Measurements from ENCODE around the gene SPATC1L.
A peak's percentile ranks its signal among the peaks of the same experiment; 100 is the strongest.

Gene SPATC1L

DNA sequence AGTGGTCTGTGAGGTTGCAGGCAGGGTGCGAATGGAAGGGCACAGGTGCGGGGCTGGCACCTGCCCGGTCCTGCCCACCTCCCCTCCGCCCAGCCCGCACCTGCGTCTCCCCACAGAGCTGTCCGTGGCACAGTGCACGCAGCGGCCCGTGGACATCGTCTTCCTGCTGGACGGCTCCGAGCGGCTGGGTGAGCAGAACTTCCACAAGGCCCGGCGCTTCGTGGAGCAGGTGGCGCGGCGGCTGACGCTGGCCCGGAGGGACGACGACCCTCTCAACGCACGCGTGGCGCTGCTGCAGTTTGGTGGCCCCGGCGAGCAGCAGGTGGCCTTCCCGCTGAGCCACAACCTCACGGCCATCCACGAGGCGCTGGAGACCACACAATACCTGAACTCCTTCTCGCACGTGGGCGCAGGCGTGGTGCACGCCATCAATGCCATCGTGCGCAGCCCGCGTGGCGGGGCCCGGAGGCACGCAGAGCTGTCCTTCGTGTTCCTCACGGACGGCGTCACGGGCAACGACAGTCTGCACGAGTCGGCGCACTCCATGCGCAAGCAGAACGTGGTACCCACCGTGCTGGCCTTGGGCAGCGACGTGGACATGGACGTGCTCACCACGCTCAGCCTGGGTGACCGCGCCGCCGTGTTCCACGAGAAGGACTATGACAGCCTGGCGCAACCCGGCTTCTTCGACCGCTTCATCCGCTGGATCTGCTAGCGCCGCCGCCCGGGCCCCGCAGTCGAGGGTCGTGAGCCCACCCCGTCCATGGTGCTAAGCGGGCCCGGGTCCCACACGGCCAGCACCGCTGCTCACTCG, 52.2 kb downstream of the SPATC1L start:
- DNase-seq (ENCODE audit: low spot score), result no peak

- DNase-seq (ENCODE audit: low spot score), result no peak
Measured at GRCh38 chr21:46131588-46131837, 52.7 kb downstream of the SPATC1L start.

- no peak for DNase-seq (ENCODE audit: low spot score)
Measured at GRCh38 chr21:46130831-46131587, 53.2 kb downstream of the SPATC1L start.

- no peak for DNase-seq (ENCODE audit: low spot score)
Measured at GRCh38 chr21:46129846-46130651, 54.2 kb downstream of the SPATC1L start.

- DNase-seq (ENCODE audit: low spot score), result no peak
Measured at GRCh38 chr21:46128933-46129571, 55.2 kb downstream of the SPATC1L start.

DNA sequence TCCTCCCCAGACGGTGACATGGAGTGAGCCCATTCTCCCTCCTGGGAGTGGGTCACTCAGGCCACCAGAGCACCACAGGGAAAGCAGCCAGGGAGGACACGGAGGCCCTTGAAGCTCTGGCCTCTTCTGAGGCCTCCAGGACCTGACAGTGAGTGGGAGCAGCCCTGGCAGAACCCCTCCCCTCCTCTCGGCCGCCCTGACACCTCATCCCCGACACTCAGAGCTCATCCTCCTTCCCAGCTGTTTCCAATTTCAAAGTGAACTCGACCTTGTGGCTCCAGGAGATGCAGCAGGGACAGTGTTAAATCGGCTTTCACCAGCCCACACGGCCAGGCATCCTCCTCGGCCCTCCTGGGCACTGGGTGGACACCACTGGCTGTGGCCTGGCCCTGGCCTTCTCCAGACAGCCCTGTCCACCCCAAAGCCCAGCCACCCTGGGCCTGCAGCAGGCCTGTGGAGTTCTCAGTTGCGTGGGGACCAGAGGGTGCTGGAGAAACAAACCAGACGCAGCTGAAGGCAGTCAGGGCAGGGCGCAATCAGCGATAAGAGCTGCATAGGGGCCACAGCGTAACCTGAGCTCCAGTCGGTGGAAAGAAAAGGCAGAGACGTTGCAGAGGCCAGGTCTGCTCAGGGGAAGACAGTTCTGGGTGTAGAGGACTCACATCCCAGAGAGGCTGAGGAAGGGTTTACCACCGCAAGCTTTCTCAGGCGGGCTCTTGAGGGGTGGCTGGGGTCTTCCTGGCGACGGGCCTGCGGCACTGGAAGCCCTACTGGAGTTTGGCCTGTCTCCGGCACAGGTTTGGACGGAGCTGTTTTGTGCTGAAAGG, 55.9 kb downstream of the SPATC1L start:
- DNase-seq (ENCODE audit: low spot score), result no peak

DNA sequence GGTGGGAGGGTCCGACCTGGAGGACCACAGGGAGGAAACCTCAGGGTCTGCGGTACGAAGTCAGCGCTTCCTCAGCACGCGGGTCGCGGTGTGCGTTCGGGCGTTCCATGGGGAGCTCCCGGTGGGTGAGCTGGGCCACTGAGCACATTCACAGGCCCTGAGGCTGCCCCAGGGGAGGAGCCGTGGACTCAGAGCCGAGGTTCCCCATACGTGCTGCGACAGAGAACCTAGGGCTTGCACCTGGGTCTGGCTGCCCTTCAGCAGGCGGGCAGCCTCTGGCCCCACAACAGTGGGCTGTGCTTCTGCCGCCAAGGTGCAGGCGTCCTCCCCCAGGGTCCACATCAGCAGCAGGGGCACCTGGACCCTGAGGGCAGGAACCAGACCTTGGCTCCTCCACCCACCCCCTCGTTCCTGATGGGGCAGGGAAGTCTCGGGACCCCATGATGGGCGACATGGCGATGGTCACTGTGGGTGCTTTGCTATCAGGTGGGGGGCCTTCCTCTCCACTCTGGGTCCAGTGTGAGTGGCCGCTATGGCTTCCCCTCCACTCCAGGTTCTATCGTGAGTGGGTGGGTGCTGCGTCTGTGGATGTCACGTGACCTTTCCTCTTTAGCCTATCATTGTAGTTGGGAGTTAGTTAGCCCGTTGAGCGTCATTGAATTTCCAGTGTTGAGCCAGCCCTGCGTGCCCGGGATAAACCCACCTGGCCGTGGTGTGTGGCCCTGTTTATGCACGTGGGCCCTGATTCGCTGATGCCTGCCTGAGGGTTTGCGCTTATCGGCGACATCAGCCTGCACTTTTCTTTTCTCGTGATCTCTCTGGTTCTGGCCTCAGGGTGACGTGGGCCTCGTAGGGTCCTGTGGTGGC, 56.8 kb downstream of the SPATC1L start:
- DNase-seq (ENCODE audit: low spot score), result no peak

- DNase-seq (ENCODE audit: low spot score), result peak; percentile 28
Measured at GRCh38 chr21:46126309-46127238, 57.7 kb downstream of the SPATC1L start.

- DNase-seq (ENCODE audit: low spot score), result peak; percentile 30
Measured at GRCh38 chr21:46125846-46126301, 58.4 kb downstream of the SPATC1L start.

- peak; percentile 29 for DNase-seq (ENCODE audit: low spot score)
Measured at GRCh38 chr21:46124926-46125845, 59.1 kb downstream of the SPATC1L start.

DNA sequence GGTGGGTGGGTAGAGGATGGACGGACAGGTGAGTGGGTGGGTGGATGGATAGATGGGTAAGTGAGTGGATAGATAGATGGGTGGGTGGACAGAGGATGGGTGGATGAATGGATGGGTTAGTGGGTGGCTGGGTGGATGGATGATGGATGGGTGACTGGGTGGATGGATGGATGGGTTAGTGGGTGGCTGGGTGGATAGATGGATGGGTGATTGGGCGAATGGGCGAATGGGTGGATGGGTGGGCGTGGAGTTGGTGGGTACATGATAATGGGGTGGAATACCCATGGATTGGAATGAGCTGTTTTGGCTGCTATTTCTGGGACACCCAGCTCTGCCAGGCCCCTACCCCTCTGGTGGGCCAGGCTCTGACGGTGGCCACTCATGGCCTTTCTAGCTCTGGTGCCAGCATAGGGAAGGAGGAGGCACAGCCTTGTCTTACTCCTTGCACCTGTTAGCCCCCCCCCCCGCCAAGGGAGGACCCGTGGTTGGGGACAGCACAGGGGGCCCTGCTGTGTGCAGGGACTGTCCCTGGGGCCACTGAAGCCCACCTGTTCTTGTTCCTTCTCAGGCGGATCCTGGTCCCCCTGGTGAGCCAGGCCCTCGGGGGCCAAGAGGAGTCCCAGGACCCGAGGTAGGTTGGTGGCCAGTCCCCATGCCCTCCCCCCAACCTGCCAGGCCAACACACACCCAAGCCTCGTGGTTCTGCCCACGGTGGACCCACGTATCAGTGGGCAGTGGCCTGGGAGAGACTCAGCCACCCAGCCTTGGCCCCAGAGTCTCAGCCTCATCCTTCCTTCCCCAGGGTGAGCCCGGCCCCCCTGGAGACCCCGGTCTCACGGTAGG, 60.0 kb downstream of the SPATC1L start:
- no peak for DNase-seq (ENCODE audit: low spot score)

- no peak for DNase-seq (ENCODE audit: low spot score)
Measured at GRCh38 chr21:46122758-46123683, 61.2 kb downstream of the SPATC1L start.

DNA sequence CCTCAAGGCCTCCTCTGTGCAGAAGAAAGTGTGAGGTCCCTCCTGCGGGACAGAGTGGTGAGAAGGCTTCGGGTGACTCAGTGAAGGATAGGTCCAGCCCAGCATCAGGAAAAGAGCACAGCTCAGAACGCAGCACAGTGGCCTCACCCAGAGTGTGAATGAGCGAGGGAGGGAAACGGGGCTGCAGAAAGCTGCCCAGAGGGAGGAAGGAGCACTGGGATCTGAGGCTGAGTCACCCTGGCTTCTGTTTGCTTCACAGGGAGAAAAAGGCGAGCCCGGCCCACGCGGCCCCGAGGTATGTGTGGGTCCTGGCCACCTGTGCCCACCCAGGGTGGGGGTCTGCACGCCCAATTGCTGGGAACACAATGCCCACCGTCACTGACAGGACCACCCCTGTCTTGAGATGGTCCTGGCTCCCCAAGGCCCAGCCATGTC, 62.0 kb downstream of the SPATC1L start:
- no peak for DNase-seq (ENCODE audit: low spot score)

GRCh38 chr21:46121286-46122221, 62.7 kb downstream of the SPATC1L start:
- no peak for DNase-seq (ENCODE audit: low spot score)
